Activated T-cell treated with anti-CD3 and anti-CD28 coated beads, Interleukin-2, amount 50 U/mL, for 48 hours (primary cell): ENCODE data around the gene EFCAB12.

Experiments used
- DNase-seq, 2 experiments: peaks; one replicate each; pipeline ENCODE4 v3.0.0-alpha.2; 2020

EFCAB12 gene

GRCh38 chr3:129442947-129443346, 14.5 kb upstream of the EFCAB12 start:
- no peak for DNase-seq

GRCh38 chr3:129442486-129442885, 14.1 kb upstream of the EFCAB12 start:
- no peak for DNase-seq

GRCh38 chr3:129441782-129442181, 13.3 kb upstream of the EFCAB12 start:
- no peak for DNase-seq

GRCh38 chr3:129441215-129441614, 12.8 kb upstream of the EFCAB12 start:
- DNase-seq = no peak

GRCh38 chr3:129440618-129441190, 12.3 kb upstream of the EFCAB12 start:
- DNase-seq = no peak

GRCh38 chr3:129439817-129440617, 11.6 kb upstream of the EFCAB12 start, which contains the start of the genes IFT122 and MBD4:
IFT122 (plus strand) TSS chr3:129440224; CDS start chr3:129440331, 107 bp downstream.
MBD4 (minus strand) TSS chr3:129439948; CDS start chr3:129439833, 115 bp downstream.
- DNase-seq = peak; percentile 99

GRCh38 chr3:129439226-129439816, 10.9 kb upstream of the EFCAB12 start:
- DNase-seq = peak in 1 of 2 experiments; percentile 63

GRCh38 chr3:129435367-129435766, 6.9 kb upstream of the EFCAB12 start:
- DNase-seq = no peak

GRCh38 chr3:129434140-129434539, 5.7 kb upstream of the EFCAB12 start:
- no peak for DNase-seq

- DNase-seq = no peak
Observed at GRCh38 chr3:129433565-129433964, 5.1 kb upstream of the EFCAB12 start.

GRCh38 chr3:129432671-129433070, 4.2 kb upstream of the EFCAB12 start:
- DNase-seq = no peak

- DNase-seq = no peak
Observed at GRCh38 chr3:129432036-129432435, 3.6 kb upstream of the EFCAB12 start.

- DNase-seq = no peak
Observed at GRCh38 chr3:129429602-129430001, 1.2 kb upstream of the EFCAB12 start.

GRCh38 chr3:129429080-129429451, 630 bp upstream of the EFCAB12 start:
- DNase-seq = no peak

- no peak for DNase-seq
Observed at GRCh38 chr3:129428007-129428375, 445 bp downstream of the EFCAB12 start.

- DNase-seq = no peak
Observed at GRCh38 chr3:129425619-129426018, 2.8 kb downstream of the EFCAB12 start.

GRCh38 chr3:129425213-129425612, 3.2 kb downstream of the EFCAB12 start:
- no peak for DNase-seq

GRCh38 chr3:129424185-129424841, 4.1 kb downstream of the EFCAB12 start:
- DNase-seq = peak; percentile 17 to 32

- DNase-seq = no peak
Observed at GRCh38 chr3:129422897-129423296, 5.5 kb downstream of the EFCAB12 start.

GRCh38 chr3:129421988-129422745, 6.3 kb downstream of the EFCAB12 start:
- no peak for DNase-seq

- no peak for DNase-seq
Observed at GRCh38 chr3:129421236-129421883, 7.1 kb downstream of the EFCAB12 start.

- no peak for DNase-seq
Observed at GRCh38 chr3:129419476-129419875, 9.0 kb downstream of the EFCAB12 start.
